Testis (tissue), 3 donors: ENCODE results near the gene PCSK1N. TPM values are rescaled to one million over a fixed set of nuclear protein-coding genes. Genes with fewer than 3 reads are reported as not detected.
"Not testable (repeated sequence)": the region's sequence is repeated elsewhere in the genome, so short reads cannot be mapped to it uniquely, and the experiment has no call there.

Experiments used
- DNase-seq: peaks from one replicate; pipeline ENCODE4 v3.0.0-alpha.2; 2019
- H3K27ac ChIP-seq, 2 donors: fragments of 200-600 bp; sonication (generic); one replicate each; pipeline ENCODE4 v1.5.1; 2019
- H3K27me3 ChIP-seq: fragments of 200-600 bp; sonication (generic); one replicate; pipeline ENCODE4 v1.5.1; 2019
- H3K36me3 ChIP-seq: fragments of 200-600 bp; sonication (generic); one replicate; pipeline ENCODE4 v1.5.1; 2017; ENCODE audit warnings: low read depth; ENCODE audit errors: missing control alignments
- H3K4me1 ChIP-seq: fragments of 200-600 bp; sonication (generic); one replicate; pipeline ENCODE4 v1.5.1; 2019
- H3K4me3 ChIP-seq, 2 donors: fragments of 200-600 bp; sonication (generic); one replicate each; pipeline ENCODE4 v1.5.1; 2017 to 2019
- H3K9me3 ChIP-seq: fragments of 200-600 bp; sonication (generic); one replicate; pipeline ENCODE4 v1.5.1; 2017
- CTCF ChIP-seq, 3 experiments: fragments of 450-650 bp in 2 of 3; fragments of 200-600 bp in 1 of 3; sonication (generic) in 1 of 3; IDR thresholded peaks; one replicate each; pipeline ENCODE4 v1.5.1; 2016 to 2019; ENCODE audit warnings: antibody characterized with exemption in 3 of 3, mild to moderate bottlenecking in 2 of 3, moderate library complexity in 1 of 3
- POLR2A ChIP-seq: fragments of 450-650 bp; IDR thresholded peaks from one replicate; pipeline ENCODE4 v1.6.1; 2017; ENCODE audit warnings: antibody characterized with exemption, mild to moderate bottlenecking, moderate library complexity
- WGBS, 2 donors: methylation state at CpG; one replicate each; pipeline ENCODE4 v1.1.5; 2018; 5-methylcytosine and 5-hydroxymethylcytosine counted together
- intact Hi-C: fragments of 100-400 bp; cut with DNase I; formaldehyde crosslinking; loops from one replicate; pipeline ENCODE4 v1.15.1; 2023; ENCODE audit warnings: low total_unique reads
- polyA plus RNA-seq: library from polyadenylated mRNA; stranded (reverse); fragments of 350-450 nt; fragmentation: Illumina TruSeq; extraction: RNeasy Lipid Tissue Mini Kit (QIAGEN cat#74804); gene quantifications from one replicate; pipeline ENCODE4 v1.2.3, GENCODE V29; 2014; ENCODE audit warnings: low read depth, low replicate concordance; ENCODE audit not compliant: insufficient read depth
- total RNA-seq, 2 donors: library from RNA; depleted of rRNA; stranded (reverse); fragments of >200 nt; gene quantifications; one replicate each; pipeline ENCODE4 v1.2.3, GENCODE V29; 2016

The PCSK1N gene
- total and polyA plus RNA-seq, 3 donors from 2014 or later = 8.6 to 82.8 (median 62.5) TPM

GRCh38 chrX:48824066-48824465, 11.3 kb downstream of the PCSK1N start:
- H3K9me3 ChIP-seq = no peaks in the 10 kb centered on the region
- no peak for DNase-seq
- 96% methylated on average over 8 of the region's 8 CpGs; no CpG with 5 or more reads in 1 of the 2 donors for WGBS, 2 donors
- intact Hi-C loops = no loop called here
- no peaks in the 10 kb centered on the region for H3K4me1 ChIP-seq
- TF ChIP-seq CTCF (IDR thresholded peaks at IDR 0.05) (no peak), POLR2A (no peak)
- no peaks in the 10 kb centered on the region for H3K27me3 ChIP-seq
- H3K36me3 ChIP-seq = no peaks in the 10 kb centered on the region
- H3K4me3 ChIP-seq = no peak overlapping the region
- no peak overlapping the region for H3K27ac ChIP-seq

GRCh38 chrX:48823053-48823452, 12.4 kb downstream of the PCSK1N start:
- intact Hi-C loops = no loop called here
- TF ChIP-seq POLR2A (no peak), CTCF (IDR thresholded peaks at IDR 0.05) (no peak)
- no peaks in the 10 kb centered on the region for H3K27me3 ChIP-seq
- H3K4me1 ChIP-seq = no peaks in the 10 kb centered on the region
- DNase-seq = no peak
- H3K27ac ChIP-seq = no peak overlapping the region
- no peak overlapping the region for H3K4me3 ChIP-seq
- H3K9me3 ChIP-seq = no peaks in the 10 kb centered on the region
- 57% methylated on average over 3 of the region's 6 CpGs; no CpG with 5 or more reads in 1 of the 2 donors for WGBS, 2 donors
- H3K36me3 ChIP-seq = no peaks in the 10 kb centered on the region

GRCh38 chrX:48819394-48819793, 16.0 kb downstream of the PCSK1N start:
- H3K4me1 ChIP-seq, H3K27ac ChIP-seq, H3K9me3 ChIP-seq, DNase-seq, H3K36me3 ChIP-seq, intact Hi-C loops, H3K4me3 ChIP-seq, H3K27me3 ChIP-seq: not testable (repeated sequence)
- WGBS, 2 donors = 68 to 89% methylated on average over 6 to 8 of the region's 9 CpGs

GRCh38 chrX:48818866-48819265, 16.5 kb downstream of the PCSK1N start:
- Histone ChIP-seq H3K36me3 (no peaks in the 10 kb centered on the region), H3K27ac (no peak overlapping the region), H3K4me3 (no peak overlapping the region), H3K9me3 (no peaks in the 10 kb centered on the region), H3K27me3 (no peaks in the 10 kb centered on the region), H3K4me1 (no peaks in the 10 kb centered on the region)
- intact Hi-C loops = no loop called here
- no peak for DNase-seq
- WGBS, 2 donors = 100% methylated on average over 2 to 3 of the region's 4 CpGs
- TF ChIP-seq CTCF (IDR thresholded peaks at IDR 0.05) (no peak), POLR2A (no peak)

- intact Hi-C loops = no loop called here
- Histone ChIP-seq H3K27ac (no peak overlapping the region), H3K4me3 (no peak overlapping the region), H3K9me3 (no peaks in the 10 kb centered on the region), H3K4me1 (no peaks in the 10 kb centered on the region), H3K36me3 (no peaks in the 10 kb centered on the region), H3K27me3 (no peaks in the 10 kb centered on the region)
- no peak for DNase-seq
- no peak for TF ChIP-seq CTCF (IDR thresholded peaks at IDR 0.05)
- no peak for TF ChIP-seq POLR2A
- 87 to 100% methylated on average over 1 to 12 of the region's 16 CpGs for WGBS, 2 donors
Measured at GRCh38 chrX:48818098-48818497, 17.3 kb downstream of the PCSK1N start.
